ENCODE results near the gene RGPD5.
"Not testable (repeated sequence)": the region's sequence is repeated elsewhere in the genome, so short reads cannot be mapped to it uniquely, and the experiment has no call there.

The RGPD5 gene

GRCh38 chr2:109794074-109794737 lies at the start of gene RGPD5:
Gene RGPD5, plus strand, starts transcription at chr2:109794305. Its CDS starts 161 bp downstream, at chr2:109794466.
- DNase-seq, result not testable (repeated sequence)

GRCh38 chr2:109751572-109751971 lies 42.5 kb upstream of the RGPD5 start:
- DNase-seq, result not testable (repeated sequence)

GRCh38 chr2:109757163-109757824 lies 36.8 kb upstream of the RGPD5 start:
- not testable (repeated sequence) for DNase-seq

GRCh38 chr2:109760265-109761042 lies 33.7 kb upstream of the RGPD5 start:
- not testable (repeated sequence) for DNase-seq

- not testable (repeated sequence) for DNase-seq
Observed at GRCh38 chr2:109761043-109761454, 33.1 kb upstream of the RGPD5 start.

GRCh38 chr2:109761976-109762375 lies 32.1 kb upstream of the RGPD5 start:
- not testable (repeated sequence) for DNase-seq

- not testable (repeated sequence) for DNase-seq
Observed at GRCh38 chr2:109766074-109766473, 28.0 kb upstream of the RGPD5 start.

GRCh38 chr2:109766886-109767578 lies 27.1 kb upstream of the RGPD5 start:
- DNase-seq, result not testable (repeated sequence)

GRCh38 chr2:109768934-109769333 lies 25.2 kb upstream of the RGPD5 start:
- not testable (repeated sequence) for DNase-seq

GRCh38 chr2:109779118-109779517 lies 15.0 kb upstream of the RGPD5 start:
- DNase-seq, result not testable (repeated sequence)

GRCh38 chr2:109781147-109781816 lies 12.8 kb upstream of the RGPD5 start:
- not testable (repeated sequence) for DNase-seq

GRCh38 chr2:109782446-109782993 lies 11.6 kb upstream of the RGPD5 start:
- not testable (repeated sequence) for DNase-seq

GRCh38 chr2:109791530-109792279 lies 2.4 kb upstream of the RGPD5 start:
- not testable (repeated sequence) for DNase-seq

- DNase-seq, result not testable (repeated sequence)
Observed at GRCh38 chr2:109792659-109793058, 1.4 kb upstream of the RGPD5 start.

- DNase-seq, result not testable (repeated sequence)
Observed at GRCh38 chr2:109871129-109871751, 77.1 kb downstream of the RGPD5 start.

GRCh38 chr2:109876625-109877024 lies 82.5 kb downstream of the RGPD5 start:
- DNase-seq, result not testable (repeated sequence)

- DNase-seq, result not testable (repeated sequence)
Observed at GRCh38 chr2:109882112-109882511, 88.0 kb downstream of the RGPD5 start.

GRCh38 chr2:109888414-109888813 lies 94.3 kb downstream of the RGPD5 start:
- not testable (repeated sequence) for DNase-seq

- not testable (repeated sequence) for DNase-seq
Observed at GRCh38 chr2:109889909-109890308, 95.8 kb downstream of the RGPD5 start.

- DNase-seq, result not testable (repeated sequence)
Observed at GRCh38 chr2:109891024-109891423, 96.9 kb downstream of the RGPD5 start.

- not testable (repeated sequence) for DNase-seq
Observed at GRCh38 chr2:109893736-109894135, 99.6 kb downstream of the RGPD5 start.

Measured in activated CD4-positive, alpha-beta T cell treated with anti-CD3 and anti-CD28 coated beads, Interleukin-2, Interleukin-6, amounts not matched to agents 100 ng/mL and 50 ng/mL, durations not matched to agents 16 hours and 8 hours (primary cell).